ENCODE measurements around the gene C1orf185. TPM values are rescaled to one million over a fixed set of nuclear protein-coding genes. Genes with fewer than 3 reads are reported as not detected.
"Not testable (repeated sequence)": the region's sequence is repeated elsewhere in the genome, so short reads cannot be mapped to it uniquely, and the experiment has no call there.

Gene C1orf185
- total RNA-seq, 1 donor from 2014 or later = not detected

DNA sequence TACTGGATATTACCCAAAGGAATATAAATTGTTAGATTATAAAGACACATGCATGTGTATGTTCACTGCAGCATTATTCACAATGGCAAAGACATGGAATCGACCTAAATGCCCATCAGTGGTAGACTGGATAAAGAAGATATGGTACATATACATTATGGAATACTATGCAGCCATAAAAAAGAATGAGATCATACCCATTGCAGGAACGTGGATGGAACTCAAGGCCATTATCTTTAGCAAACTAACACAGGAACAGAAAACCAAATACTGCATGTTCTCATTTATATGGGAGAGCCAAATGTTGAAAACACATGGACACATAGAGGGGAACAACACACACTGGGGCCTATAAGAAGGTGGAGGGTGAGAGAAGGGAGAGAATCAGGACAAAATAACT lies 35.7 kb downstream of the C1orf185 start:
- not testable (repeated sequence) for DNase-seq

- no peak for DNase-seq
Measured at GRCh38 chr1:51139474-51139873, 37.4 kb downstream of the C1orf185 start.

DNA sequence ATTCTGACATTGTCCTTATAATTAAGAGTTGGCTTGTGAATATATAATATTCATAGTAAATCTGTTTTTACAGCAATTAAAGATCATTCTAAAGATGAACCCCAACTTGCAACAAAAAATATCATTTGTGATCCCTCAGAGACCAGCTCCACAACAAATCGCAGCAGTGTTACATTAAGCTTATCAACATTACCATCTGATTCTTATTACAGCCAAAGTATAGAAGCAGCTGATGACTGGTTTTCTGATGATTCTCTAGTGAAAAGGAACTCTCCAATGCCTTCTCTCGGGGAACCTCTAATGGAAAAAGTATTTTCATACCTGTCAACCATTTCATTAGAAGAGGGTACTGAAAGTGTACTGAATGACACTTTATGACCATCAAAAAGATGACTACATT lies 45.4 kb downstream of the C1orf185 start:
- DNase-seq = no peak

DNA sequence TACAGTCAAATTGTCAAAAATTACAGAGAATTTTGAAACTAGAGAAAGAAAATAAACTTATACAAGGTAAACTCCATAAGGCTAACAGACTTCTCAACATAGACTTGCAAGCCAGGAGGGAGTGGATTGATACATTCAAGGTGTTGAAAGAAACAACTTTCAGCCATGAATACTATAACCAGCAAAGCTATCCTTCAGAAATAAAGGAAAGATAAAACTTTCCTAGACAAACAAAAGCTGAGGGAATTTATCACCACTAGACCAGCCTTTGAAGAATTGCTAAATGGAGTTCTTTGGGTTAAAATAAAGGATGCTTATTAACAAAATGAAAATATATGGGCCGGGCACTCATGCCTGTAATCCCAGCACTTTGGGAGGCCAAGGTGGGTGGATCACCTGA lies 52.7 kb downstream of the C1orf185 start:
- no peak for DNase-seq

DNA sequence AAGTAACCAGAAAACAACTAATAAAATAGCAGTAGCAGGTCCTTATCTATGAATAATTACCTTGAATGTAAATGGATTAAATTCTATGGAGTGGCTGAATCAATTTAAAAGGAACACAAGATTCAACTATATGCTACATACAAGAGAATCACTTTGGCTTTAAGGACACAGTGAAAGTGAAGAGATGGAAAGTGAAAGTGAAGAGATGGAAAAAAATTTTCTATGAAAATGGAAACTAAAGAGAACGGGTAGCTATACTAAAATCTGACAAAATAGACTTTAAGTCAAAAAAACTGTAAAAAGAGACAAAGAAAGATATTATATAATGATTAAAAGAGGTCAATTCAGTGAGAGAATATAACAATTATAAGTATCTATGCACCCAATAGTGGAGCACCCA lies 54.7 kb downstream of the C1orf185 start:
- DNase-seq = no peak

DNA sequence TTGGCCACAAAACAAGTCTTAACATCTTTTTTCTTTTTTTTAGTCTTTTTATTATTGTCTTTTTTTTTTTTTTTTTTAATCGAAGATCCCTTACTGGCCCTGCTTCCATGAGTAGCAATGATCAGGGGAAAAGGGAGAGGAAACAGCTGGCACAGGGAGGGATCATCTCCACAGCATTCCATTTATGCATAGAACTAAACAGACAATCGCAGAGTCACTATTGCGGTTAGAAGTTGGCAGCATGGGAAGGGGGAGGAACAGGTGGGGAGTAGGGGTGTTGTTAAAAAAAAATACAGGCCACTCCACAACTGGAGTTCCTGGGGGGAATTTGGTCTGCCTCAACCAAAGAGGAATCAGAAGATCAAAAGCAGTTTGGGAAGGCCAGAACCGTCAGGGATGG lies 55.4 kb downstream of the C1orf185 start:
- peak; percentile 24 for DNase-seq

- DNase-seq = no peak
Measured at GRCh38 chr1:51158263-51158662, 56.2 kb downstream of the C1orf185 start.

DNA sequence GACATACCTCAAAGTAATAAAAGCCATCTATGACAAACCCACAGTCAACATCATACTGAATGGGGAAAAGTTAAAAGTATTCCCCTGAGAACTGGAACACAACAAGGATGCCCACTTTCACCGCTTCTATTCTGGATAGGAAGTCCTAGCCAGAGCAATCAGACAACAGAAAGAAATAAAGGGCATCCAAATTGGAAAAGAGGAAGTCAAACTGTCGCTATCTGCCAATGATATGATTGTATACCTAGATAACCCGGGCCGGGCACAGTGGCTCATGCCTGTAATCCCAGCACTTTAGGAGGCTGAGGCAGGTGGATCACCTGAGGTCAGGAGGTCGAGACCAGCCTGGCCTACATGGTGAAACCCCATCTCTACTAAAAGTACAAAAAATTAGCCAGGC lies 60.5 kb downstream of the C1orf185 start:
- not testable (repeated sequence) for DNase-seq

DNA sequence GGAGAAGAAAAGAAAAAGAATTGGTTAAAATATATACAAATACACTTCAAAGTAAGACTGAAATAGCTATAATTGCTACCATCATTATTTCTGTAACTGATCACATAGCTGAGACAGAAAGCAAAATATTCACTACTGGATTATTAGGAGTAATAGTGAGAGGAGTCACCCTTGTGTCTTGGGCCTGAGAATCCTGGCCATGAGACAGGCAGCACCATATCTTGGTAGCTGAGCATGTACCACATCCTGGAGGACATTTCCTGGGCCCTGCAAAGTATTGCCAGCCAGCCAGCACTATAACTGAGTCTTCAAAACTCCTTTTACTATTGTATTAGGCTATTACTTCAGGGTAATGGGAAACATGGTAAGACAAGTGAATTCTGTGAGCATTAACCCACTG lies 63.5 kb downstream of the C1orf185 start:
- DNase-seq = no peak

GRCh38 chr1:51168266-51168845 lies 66.3 kb downstream of the C1orf185 start:
- DNase-seq = no peak

GRCh38 chr1:51168936-51169335 lies 66.9 kb downstream of the C1orf185 start:
- DNase-seq = peak; percentile 78

- no peak for DNase-seq
Measured at GRCh38 chr1:51170342-51170741, 68.3 kb downstream of the C1orf185 start.

- DNase-seq = no peak
Measured at GRCh38 chr1:51172811-51173210, 70.8 kb downstream of the C1orf185 start.

DNA sequence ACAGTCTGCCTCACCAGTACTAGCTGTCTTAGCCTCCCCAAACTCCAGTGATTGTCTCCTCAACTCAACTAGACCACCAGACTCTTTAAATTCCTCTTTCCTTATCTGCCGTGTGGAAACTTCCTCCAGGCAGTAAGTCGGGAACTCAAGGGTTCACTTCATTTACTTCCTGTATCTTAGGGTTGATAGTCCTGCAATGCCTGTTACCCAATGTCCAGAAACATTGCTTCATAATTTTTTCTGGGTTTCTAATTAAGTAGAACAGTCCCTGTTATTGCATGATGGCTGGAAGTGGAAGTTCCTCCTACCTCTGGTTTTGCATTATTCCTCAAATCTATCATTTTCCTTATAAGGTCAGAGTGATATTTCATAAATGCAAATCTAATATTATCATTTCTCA lies 73.2 kb downstream of the C1orf185 start:
- DNase-seq = no peak

- DNase-seq = not testable (repeated sequence)
Measured at GRCh38 chr1:51177988-51178387, 76.0 kb downstream of the C1orf185 start.

GRCh38 chr1:51188230-51188629 lies 86.2 kb downstream of the C1orf185 start:
- DNase-seq = no peak

GRCh38 chr1:51189421-51190073 lies 87.5 kb downstream of the C1orf185 start:
- peak; percentile 85 for DNase-seq

DNA sequence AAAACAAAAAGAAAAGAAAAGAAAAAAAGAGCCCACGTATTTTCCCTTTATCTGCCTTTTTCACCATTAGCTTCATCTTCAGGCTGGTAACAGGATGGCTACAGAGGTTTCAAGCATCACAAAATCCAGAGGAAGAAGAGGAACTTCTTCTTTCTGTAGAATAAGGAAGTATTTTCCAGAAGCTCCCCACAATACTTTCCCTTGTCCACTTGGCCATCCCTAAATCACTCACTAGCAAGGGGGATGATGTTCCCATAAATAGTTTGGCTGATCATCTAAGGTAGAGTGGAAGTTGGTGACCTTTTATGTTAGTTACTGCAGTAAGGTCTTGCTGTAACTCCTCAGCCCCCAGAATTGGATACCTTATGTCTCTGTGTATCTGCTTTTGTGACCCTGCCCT lies 88.9 kb downstream of the C1orf185 start:
- no peak for DNase-seq

DNA sequence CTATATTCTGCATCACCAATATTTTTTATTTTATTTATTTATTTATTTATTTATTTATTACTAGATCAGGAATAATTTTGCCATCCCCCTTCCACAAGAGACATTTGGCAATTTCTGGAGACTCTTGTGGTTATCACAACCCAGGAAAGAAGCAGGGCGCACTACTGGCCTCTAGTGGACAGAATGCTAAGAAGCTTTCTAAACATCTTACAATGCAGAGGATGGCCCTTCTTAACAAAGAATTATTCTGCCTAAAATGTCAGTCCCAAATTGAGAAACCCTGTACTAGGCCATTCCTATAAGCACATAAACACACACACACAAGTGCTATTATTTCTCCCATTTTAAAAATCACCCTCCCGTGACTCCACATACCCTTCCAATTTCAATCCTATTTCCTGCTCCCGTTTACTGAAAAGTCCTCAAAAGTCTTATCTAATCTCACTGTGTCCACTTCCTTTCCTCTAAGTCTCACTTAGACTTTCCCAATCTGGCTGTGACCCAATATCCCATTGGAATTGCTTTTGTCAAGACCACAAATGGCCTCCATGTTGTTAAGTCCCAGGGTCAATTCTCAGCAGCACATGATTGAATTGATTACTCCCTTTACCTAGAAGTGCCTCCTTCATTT lies 90.3 kb downstream of the C1orf185 start:
- DNase-seq = peak; percentile 88

- DNase-seq = no peak
Measured at GRCh38 chr1:51193564-51193963, 91.5 kb downstream of the C1orf185 start.
